ENCODE results near the gene SLC39A12.

The SLC39A12 gene

GRCh38 chr10:18066947-18067346 is 115.2 kb downstream of the SLC39A12 start:
- H3K27me3 ChIP-seq (ENCODE audit: insufficient read depth, insufficient read length), result no peaks in the 10 kb centered on the region
- H3K4me3 ChIP-seq (ENCODE audit: insufficient read length, low read depth), result no peak overlapping the region
- H3K36me3 ChIP-seq (ENCODE audit: insufficient read depth, insufficient read length, low read length), result no peaks in the 10 kb centered on the region
- no peak for DNase-seq (ENCODE audit: low read depth, low spot score)
- TF ChIP-seq YY1 (IDR thresholded peaks at IDR 0.05; ENCODE audit: insufficient read depth, insufficient read length), result no peak
- no peak for TF ChIP-seq SUZ12 (IDR thresholded peaks at IDR 0.05; ENCODE audit: extremely low read depth, insufficient read depth, insufficient read length)
- TF ChIP-seq ZNF274 (IDR thresholded peaks at IDR 0.05; ENCODE audit: low read depth, low read length), result no peak
- no peak overlapping the region for H3K9ac ChIP-seq (ENCODE audit: insufficient read length, low read depth)
- H3K4me1 ChIP-seq (ENCODE audit: insufficient read depth, insufficient read length), result no peaks in the 10 kb centered on the region
- H3K9me3 ChIP-seq (ENCODE audit: insufficient read depth, low read length), result no peaks in the 10 kb centered on the region

- H3K27me3 ChIP-seq (ENCODE audit: insufficient read depth, insufficient read length), result no peaks in the 10 kb centered on the region
- TF ChIP-seq SUZ12 (IDR thresholded peaks at IDR 0.05; ENCODE audit: extremely low read depth, insufficient read depth, insufficient read length) (no peak), YY1 (IDR thresholded peaks at IDR 0.05; ENCODE audit: insufficient read depth, insufficient read length) (no peak), ZNF274 (IDR thresholded peaks at IDR 0.05; ENCODE audit: low read depth, low read length) (no peak)
- no peaks in the 10 kb centered on the region for H3K36me3 ChIP-seq (ENCODE audit: insufficient read depth, insufficient read length, low read length)
- no peak overlapping the region for H3K4me3 ChIP-seq (ENCODE audit: insufficient read length, low read depth)
- H3K4me1 ChIP-seq (ENCODE audit: insufficient read depth, insufficient read length), result no peaks in the 10 kb centered on the region
- DNase-seq (ENCODE audit: low read depth, low spot score), result no peak
- no peak overlapping the region for H3K9ac ChIP-seq (ENCODE audit: insufficient read length, low read depth)
- H3K9me3 ChIP-seq (ENCODE audit: insufficient read depth, low read length), result no peaks in the 10 kb centered on the region
These were observed 116.7 kb downstream of the SLC39A12 start for GRCh38 chr10:18068401-18068800.

- H3K4me1 ChIP-seq (ENCODE audit: insufficient read depth, insufficient read length), result no peaks in the 10 kb centered on the region
- no peaks in the 10 kb centered on the region for H3K36me3 ChIP-seq (ENCODE audit: insufficient read depth, insufficient read length, low read length)
- no peaks in the 10 kb centered on the region for H3K27me3 ChIP-seq (ENCODE audit: insufficient read depth, insufficient read length)
- H3K4me3 ChIP-seq (ENCODE audit: insufficient read length, low read depth), result no peak overlapping the region
- DNase-seq (ENCODE audit: low read depth, low spot score), result no peak
- H3K9me3 ChIP-seq (ENCODE audit: insufficient read depth, low read length), result no peaks in the 10 kb centered on the region
- H3K9ac ChIP-seq (ENCODE audit: insufficient read length, low read depth), result no peak overlapping the region
- TF ChIP-seq YY1 (IDR thresholded peaks at IDR 0.05; ENCODE audit: insufficient read depth, insufficient read length) (no peak), ZNF274 (IDR thresholded peaks at IDR 0.05; ENCODE audit: low read depth, low read length) (no peak), SUZ12 (IDR thresholded peaks at IDR 0.05; ENCODE audit: extremely low read depth, insufficient read depth, insufficient read length) (no peak)
These were observed 119.9 kb downstream of the SLC39A12 start for GRCh38 chr10:18071591-18071990.

- DNase-seq (ENCODE audit: low read depth, low spot score), result no peak
- no peaks in the 10 kb centered on the region for H3K4me1 ChIP-seq (ENCODE audit: insufficient read depth, insufficient read length)
- H3K9ac ChIP-seq (ENCODE audit: insufficient read length, low read depth), result no peak overlapping the region
- no peaks in the 10 kb centered on the region for H3K27me3 ChIP-seq (ENCODE audit: insufficient read depth, insufficient read length)
- H3K4me3 ChIP-seq (ENCODE audit: insufficient read length, low read depth), result no peak overlapping the region
- H3K36me3 ChIP-seq (ENCODE audit: insufficient read depth, insufficient read length, low read length), result no peaks in the 10 kb centered on the region
- H3K9me3 ChIP-seq (ENCODE audit: insufficient read depth, low read length), result no peaks in the 10 kb centered on the region
- TF ChIP-seq YY1 (IDR thresholded peaks at IDR 0.05; ENCODE audit: insufficient read depth, insufficient read length) (no peak), SUZ12 (IDR thresholded peaks at IDR 0.05; ENCODE audit: extremely low read depth, insufficient read depth, insufficient read length) (no peak), ZNF274 (IDR thresholded peaks at IDR 0.05; ENCODE audit: low read depth, low read length) (no peak)
These were observed 121.6 kb downstream of the SLC39A12 start for GRCh38 chr10:18073314-18073713.

GRCh38 chr10:18075881-18076280 is 124.2 kb downstream of the SLC39A12 start:
- H3K9ac ChIP-seq (ENCODE audit: insufficient read length, low read depth), result no peak overlapping the region
- no peaks in the 10 kb centered on the region for H3K27me3 ChIP-seq (ENCODE audit: insufficient read depth, insufficient read length)
- TF ChIP-seq ZNF274 (IDR thresholded peaks at IDR 0.05; ENCODE audit: low read depth, low read length) (no peak), YY1 (IDR thresholded peaks at IDR 0.05; ENCODE audit: insufficient read depth, insufficient read length) (no peak), SUZ12 (IDR thresholded peaks at IDR 0.05; ENCODE audit: extremely low read depth, insufficient read depth, insufficient read length) (no peak)
- no peak for DNase-seq (ENCODE audit: low read depth, low spot score)
- no peaks in the 10 kb centered on the region for H3K9me3 ChIP-seq (ENCODE audit: insufficient read depth, low read length)
- H3K4me1 ChIP-seq (ENCODE audit: insufficient read depth, insufficient read length), result no peaks in the 10 kb centered on the region
- no peak overlapping the region for H3K4me3 ChIP-seq (ENCODE audit: insufficient read length, low read depth)
- no peaks in the 10 kb centered on the region for H3K36me3 ChIP-seq (ENCODE audit: insufficient read depth, insufficient read length, low read length)

GRCh38 chr10:18079665-18080295 is 128.1 kb downstream of the SLC39A12 start:
- Histone ChIP-seq H3K36me3 (ENCODE audit: insufficient read depth, insufficient read length, low read length) (no peaks in the 10 kb centered on the region), H3K27me3 (ENCODE audit: insufficient read depth, insufficient read length) (no peaks in the 10 kb centered on the region), H3K9ac (ENCODE audit: insufficient read length, low read depth) (no peak overlapping the region), H3K4me3 (ENCODE audit: insufficient read length, low read depth) (no peak overlapping the region), H3K9me3 (ENCODE audit: insufficient read depth, low read length) (no peaks in the 10 kb centered on the region), H3K4me1 (ENCODE audit: insufficient read depth, insufficient read length) (no peaks in the 10 kb centered on the region)
- no peak for TF ChIP-seq SUZ12 (IDR thresholded peaks at IDR 0.05; ENCODE audit: extremely low read depth, insufficient read depth, insufficient read length)
- no peak for TF ChIP-seq ZNF274 (IDR thresholded peaks at IDR 0.05; ENCODE audit: low read depth, low read length)
- no peak for TF ChIP-seq YY1 (IDR thresholded peaks at IDR 0.05; ENCODE audit: insufficient read depth, insufficient read length)
- no peak for DNase-seq (ENCODE audit: low read depth, low spot score)

GRCh38 chr10:18082381-18082780 is 130.7 kb downstream of the SLC39A12 start:
- H3K4me1 ChIP-seq (ENCODE audit: insufficient read depth, insufficient read length), result no peaks in the 10 kb centered on the region
- no peaks in the 10 kb centered on the region for H3K27me3 ChIP-seq (ENCODE audit: insufficient read depth, insufficient read length)
- no peak overlapping the region for H3K4me3 ChIP-seq (ENCODE audit: insufficient read length, low read depth)
- H3K9me3 ChIP-seq (ENCODE audit: insufficient read depth, low read length), result no peaks in the 10 kb centered on the region
- no peak for DNase-seq (ENCODE audit: low read depth, low spot score)
- TF ChIP-seq SUZ12 (IDR thresholded peaks at IDR 0.05; ENCODE audit: extremely low read depth, insufficient read depth, insufficient read length) (no peak), ZNF274 (IDR thresholded peaks at IDR 0.05; ENCODE audit: low read depth, low read length) (no peak)
- H3K9ac ChIP-seq (ENCODE audit: insufficient read length, low read depth), result no peak overlapping the region
- H3K36me3 ChIP-seq (ENCODE audit: insufficient read depth, insufficient read length, low read length), result no peaks in the 10 kb centered on the region
